Right lobe of liver (tissue), 6 donors: ENCODE measurements around the gene TJP2. TPM values are rescaled to one million over a fixed set of nuclear protein-coding genes. Genes with fewer than 3 reads are reported as not detected.
A peak's percentile ranks its signal among the peaks of the same experiment; 100 is the strongest.

Experiments used
- ATAC-seq, 4 donors: fragments of 200-7000 bp; cut with Tn5 transposase; one replicate each; pipeline ENCODE4 v1.9.1; 2020; ENCODE audit warnings: mild to moderate bottlenecking in 4 of 4, moderate library complexity in 4 of 4
- DNase-seq, 3 donors: peaks; one replicate each; pipeline ENCODE4 v3.0.0-alpha.2; 2020
- H3K27ac ChIP-seq, 3 donors: fragments of 200-600 bp; one replicate each; pipeline ENCODE4 v1.8.0; 2022
- H3K27me3 ChIP-seq, 2 donors: fragments of 200-600 bp; one replicate each; pipeline ENCODE4 v1.8.0; 2022
- H3K36me3 ChIP-seq, 4 donors: fragments of 200-600 bp; sonication (generic) in 1 of 4; one replicate each; pipeline versions ENCODE4 v1.5.1 to v1.8.0; 2017 to 2022; ENCODE audit warnings: control low read depth in 1 of 4
- H3K4me1 ChIP-seq, 4 donors: fragments of 200-600 bp; sonication (generic) in 1 of 4; one replicate each; pipeline versions ENCODE4 v1.5.1 to v1.8.0; 2017 to 2022; ENCODE audit warnings: control low read depth in 1 of 4
- H3K4me3 ChIP-seq, 3 donors: fragments of 200-600 bp; one replicate each; pipeline ENCODE4 v1.8.0; 2022
- H3K9me3 ChIP-seq, 4 donors: fragments of 200-600 bp; sonication (generic) in 1 of 4; one replicate each; pipeline versions ENCODE4 v1.5.1 to v1.8.0; 2017 to 2022; ENCODE audit warnings: control low read depth in 1 of 4
- POLR2A ChIP-seq: fragments of 450-650 bp; IDR thresholded peaks from one replicate; pipeline ENCODE4 v1.6.1; 2017; ENCODE audit warnings: antibody characterized with exemption, mild to moderate bottlenecking
- WGBS: methylation state at CpG from one replicate; pipeline ENCODE4 v1.1.6; 2018; ENCODE audit warnings: low coverage, low lambda C conversion rate; ENCODE audit not compliant: insufficient coverage; ENCODE audit errors: missing lambda C conversion rate; 5-methylcytosine and 5-hydroxymethylcytosine counted together
- intact Hi-C, 2 donors: fragments of 100-400 bp; cut with DNase I; formaldehyde crosslinking; loops; one replicate each; pipeline versions ENCODE4 v1.11.2 to v1.14.1; 2022
- total RNA-seq, 6 experiments: library from RNA; depleted of rRNA in 2 of 6; stranded (reverse); fragments of >200 nt in 2 of 6; fragmentation: NEBNext Ultra II Directional in 3 of 6; extraction: Animal tissue kit (Norgen Biotek cat#: 25700) in 3 of 6; gene quantifications; one replicate each; pipeline versions ENCODE4 v1.1.0 to v1.2.4, GENCODE V29; 2016 to 2023
- TF ChIP-seq, protein P1 (sequence below), 4 donors: fragments of 200-600 bp in 3 of 4; fragments of 450-650 bp in 1 of 4; IDR thresholded peaks; one replicate each; pipeline versions ENCODE4 v1.5.1 to v1.8.0; 2016 to 2022; ENCODE audit warnings: antibody characterized with exemption in 4 of 4, mild to moderate bottlenecking in 2 of 4
- donor health status: DM: no; HTN: yes; CAD: no.
- donor health status: DM: no; HTN: no; CAD: no.
- donor health status: DM: no; HTN: no; CAD: no.
- donor health status: DM: no; HTN: yes; CAD: no.
- donor health status: DM: no; HTN: yes; CAD: no.

TJP2 gene
- total RNA-seq, 6 experiments from 2014 or later: 62.0 to 129 (median 81.7) TPM

- peak; percentile 71 to 88 (median 82) for ATAC-seq
- TF ChIP-seq, protein P1, sequence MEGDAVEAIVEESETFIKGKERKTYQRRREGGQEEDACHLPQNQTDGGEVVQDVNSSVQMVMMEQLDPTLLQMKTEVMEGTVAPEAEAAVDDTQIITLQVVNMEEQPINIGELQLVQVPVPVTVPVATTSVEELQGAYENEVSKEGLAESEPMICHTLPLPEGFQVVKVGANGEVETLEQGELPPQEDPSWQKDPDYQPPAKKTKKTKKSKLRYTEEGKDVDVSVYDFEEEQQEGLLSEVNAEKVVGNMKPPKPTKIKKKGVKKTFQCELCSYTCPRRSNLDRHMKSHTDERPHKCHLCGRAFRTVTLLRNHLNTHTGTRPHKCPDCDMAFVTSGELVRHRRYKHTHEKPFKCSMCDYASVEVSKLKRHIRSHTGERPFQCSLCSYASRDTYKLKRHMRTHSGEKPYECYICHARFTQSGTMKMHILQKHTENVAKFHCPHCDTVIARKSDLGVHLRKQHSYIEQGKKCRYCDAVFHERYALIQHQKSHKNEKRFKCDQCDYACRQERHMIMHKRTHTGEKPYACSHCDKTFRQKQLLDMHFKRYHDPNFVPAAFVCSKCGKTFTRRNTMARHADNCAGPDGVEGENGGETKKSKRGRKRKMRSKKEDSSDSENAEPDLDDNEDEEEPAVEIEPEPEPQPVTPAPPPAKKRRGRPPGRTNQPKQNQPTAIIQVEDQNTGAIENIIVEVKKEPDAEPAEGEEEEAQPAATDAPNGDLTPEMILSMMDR (IDR thresholded peaks at IDR 0.05): no peak
- peak; percentile 84 for TF ChIP-seq POLR2A
- intact Hi-C loops: no loop called here
- Histone ChIP-seq H3K4me3 (no peak overlapping the region), H3K27me3 (no peaks in the 10 kb centered on the region), H3K27ac (peak overlapping the region; percentile 69 to 91 (median 91)), H3K4me1 (peaks cover 0 to 54% (median 23%) of the 10 kb centered on the region in 4 donors), H3K9me3 (no peaks in the 10 kb centered on the region), H3K36me3 (no peaks in the 10 kb centered on the region)
- DNase-seq: peak in 2 of 3 donors; percentile 49 to 60
- 6% methylated on average over 2 of the region's 2 CpGs for WGBS
Measured at GRCh38 chr9:69180670-69181069, 6.6 kb downstream of the TJP2 start.

- ATAC-seq (peak in 2 of 4 donors; percentile 8 to 14), DNase-seq (peak in 1 of 3 donors; percentile 25)
- no peaks in the 10 kb centered on the region for H3K36me3 ChIP-seq
- no peak for TF ChIP-seq POLR2A
- TF ChIP-seq, protein P1 (IDR thresholded peaks at IDR 0.05): no peak
- H3K4me3 ChIP-seq: no peak overlapping the region
- WGBS: 59% methylated on average over 4 of the region's 4 CpGs
- H3K27me3 ChIP-seq: no peaks in the 10 kb centered on the region
- H3K27ac ChIP-seq: peak overlapping the region in 1 of 3 donors; percentile 69
- intact Hi-C loops: no loop called here
- peaks cover 0 to 55% (median 29%) of the 10 kb centered on the region in 4 donors for H3K4me1 ChIP-seq
- no peaks in the 10 kb centered on the region for H3K9me3 ChIP-seq
Measured at GRCh38 chr9:69181908-69182353, 7.9 kb downstream of the TJP2 start.

GRCh38 chr9:69184266-69184665 lies 10.2 kb downstream of the TJP2 start:
- no peaks in the 10 kb centered on the region for H3K36me3 ChIP-seq
- H3K27me3 ChIP-seq: no peaks in the 10 kb centered on the region
- TF ChIP-seq, protein P1 (IDR thresholded peaks at IDR 0.05): no peak
- no peak for TF ChIP-seq POLR2A
- intact Hi-C loops: no loop called here
- DNase-seq (no peak), ATAC-seq (no peak)
- 100% methylated on average over 3 of the region's 5 CpGs for WGBS
- H3K4me3 ChIP-seq: no peak overlapping the region
- no peaks in the 10 kb centered on the region for H3K9me3 ChIP-seq
- H3K4me1 ChIP-seq: peaks cover 0 to 59% (median 31%) of the 10 kb centered on the region in 4 donors
- H3K27ac ChIP-seq: no peak overlapping the region

DNA sequence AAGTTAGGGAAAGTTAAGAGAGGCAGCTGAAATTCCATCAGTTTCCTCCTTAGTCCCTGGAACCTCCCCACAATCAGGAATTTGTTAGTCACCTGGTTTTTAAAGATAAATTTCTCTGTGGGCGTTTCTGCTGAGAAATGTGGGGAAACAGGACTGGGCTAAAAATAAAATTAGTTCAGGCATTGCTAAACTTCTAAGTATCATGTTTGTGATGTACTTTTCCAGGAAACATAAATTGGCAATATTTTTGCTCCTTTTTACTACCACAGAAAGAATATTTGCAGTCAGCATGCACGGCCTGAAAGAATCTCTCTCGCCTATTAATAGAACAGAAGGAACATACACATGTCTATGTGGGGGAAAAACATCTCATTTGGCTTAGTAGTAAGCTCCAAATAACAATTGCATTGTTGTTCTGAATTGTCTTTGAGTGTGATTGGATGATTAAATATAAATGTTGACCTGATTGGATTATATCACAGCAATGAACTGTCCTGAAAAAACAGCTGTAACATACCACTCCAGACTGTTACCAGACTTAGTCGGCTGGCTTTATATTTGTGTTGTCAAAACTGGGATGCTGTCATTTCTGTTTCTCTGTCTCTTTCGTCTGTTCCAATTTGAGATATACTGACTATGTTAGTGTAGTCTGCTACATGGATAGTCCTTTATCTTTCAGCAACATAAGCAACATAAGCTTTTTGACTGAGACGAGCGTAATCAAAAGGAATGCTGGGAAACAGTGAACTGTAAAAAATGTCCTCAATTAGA lies 12.9 kb downstream of the TJP2 start:
- ATAC-seq (peak in 1 of 4 donors; percentile 60), DNase-seq (no peak)
- no peak for TF ChIP-seq POLR2A
- TF ChIP-seq, protein P1 (IDR thresholded peaks at IDR 0.05): no peak
- no peaks in the 10 kb centered on the region for H3K9me3 ChIP-seq
- 30% methylated on average over 7 of the region's 7 CpGs for WGBS
- H3K4me1 ChIP-seq: peaks cover 0 to 60% (median 24%) of the 10 kb centered on the region in 4 donors
- intact Hi-C loops: no loop called here
- H3K27me3 ChIP-seq: no peaks in the 10 kb centered on the region
- no peak overlapping the region for H3K4me3 ChIP-seq
- no peaks in the 10 kb centered on the region for H3K36me3 ChIP-seq
- H3K27ac ChIP-seq: peak overlapping the region; percentile 32 to 64 (median 43)
